Left ventricle myocardium inferior (tissue), 1 donor: ENCODE measurements around the gene ATG16L1. TPM values are rescaled to one million over a fixed set of nuclear protein-coding genes. Genes with fewer than 3 reads are reported as not detected.

Source experiments
- DNase-seq: peaks from one replicate; pipeline ENCODE4 v3.0.0-alpha.2; 2020
- H3K27ac ChIP-seq: fragments of 200-600 bp; replicated peaks from 2 replicates; pipeline ENCODE4 v1.8.0; 2021
- H3K27me3 ChIP-seq: fragments of 200-600 bp; 2 replicates; pipeline ENCODE4 v1.8.0; 2021; ENCODE audit warnings: low read depth
- H3K36me3 ChIP-seq: fragments of 200-600 bp; 2 replicates; pipeline ENCODE4 v1.8.0; 2021
- H3K4me1 ChIP-seq: fragments of 200-600 bp; 2 replicates; pipeline ENCODE4 v1.8.0; 2021
- H3K4me3 ChIP-seq: fragments of 200-600 bp; 2 replicates; pipeline ENCODE4 v1.8.0; 2021; ENCODE audit warnings: mild to moderate bottlenecking, moderate library complexity
- H3K9me3 ChIP-seq: fragments of 200-600 bp; replicated peaks from 2 replicates; pipeline ENCODE4 v1.8.0; 2021
- CTCF ChIP-seq: fragments of 200-600 bp; IDR thresholded peaks from 2 replicates; pipeline ENCODE4 v1.8.0; 2021; ENCODE audit warnings: antibody characterized with exemption, mild to moderate bottlenecking, borderline replicate concordance
- intact Hi-C: fragments of 100-400 bp; cut with micrococcal nuclease; formaldehyde crosslinking; loops from one replicate; pipeline ENCODE4 v1.11.0; 2022
- total RNA-seq: library from RNA; stranded (reverse); fragmentation: NEBNext Ultra II Directional; extraction: Animal tissue kit (Norgen Biotek cat#: 25700); gene quantifications from one replicate; pipeline ENCODE4 v1.2.1, GENCODE V29; 2021
- donor health status: DM: no; HTN: yes; CAD: no; lungs with severe emphysema.

Gene ATG16L1
- total RNA-seq, 1 donor from 2014 or later: 18.6 TPM

GRCh38 chr2:233213011-233213410 lies 38.5 kb upstream of the ATG16L1 start:
- Histone ChIP-seq H3K27me3 (no peaks in the 10 kb centered on the region), H3K4me1 (peaks cover 34% of the 10 kb centered on the region), H3K27ac (no peak overlapping the region), H3K4me3 (no peak overlapping the region), H3K36me3 (no peaks in the 10 kb centered on the region), H3K9me3 (no peaks in the 10 kb centered on the region)
- TF ChIP-seq CTCF: no peak
- DNase-seq: no peak
- intact Hi-C loops: no loop called here

GRCh38 chr2:233213975-233214374 lies 37.5 kb upstream of the ATG16L1 start:
- Histone ChIP-seq H3K4me3 (no peak overlapping the region), H3K9me3 (no peaks in the 10 kb centered on the region), H3K4me1 (peaks cover 28% of the 10 kb centered on the region), H3K27me3 (no peaks in the 10 kb centered on the region), H3K27ac (no peak overlapping the region), H3K36me3 (no peaks in the 10 kb centered on the region)
- DNase-seq: no peak
- intact Hi-C loops: no loop called here
- TF ChIP-seq CTCF: no peak

- no peak for TF ChIP-seq CTCF
- Histone ChIP-seq H3K36me3 (no peaks in the 10 kb centered on the region), H3K27me3 (no peaks in the 10 kb centered on the region), H3K4me3 (no peak overlapping the region), H3K27ac (no peak overlapping the region), H3K9me3 (no peaks in the 10 kb centered on the region), H3K4me1 (no peaks in the 10 kb centered on the region)
- intact Hi-C loops: no loop called here
- no peak for DNase-seq
Observed at GRCh38 chr2:233217892-233218377, 33.5 kb upstream of the ATG16L1 start.

GRCh38 chr2:233218836-233219235 lies 32.6 kb upstream of the ATG16L1 start:
- no peak for DNase-seq
- TF ChIP-seq CTCF: no peak
- Histone ChIP-seq H3K4me1 (no peaks in the 10 kb centered on the region), H3K36me3 (no peaks in the 10 kb centered on the region), H3K9me3 (no peaks in the 10 kb centered on the region), H3K4me3 (no peak overlapping the region), H3K27me3 (no peaks in the 10 kb centered on the region), H3K27ac (no peak overlapping the region)
- intact Hi-C loops: no loop called here

- TF ChIP-seq CTCF: no peak
- H3K4me3 ChIP-seq: no peak overlapping the region
- no peaks in the 10 kb centered on the region for H3K4me1 ChIP-seq
- no peak for DNase-seq
- intact Hi-C loops: no loop called here
- no peak overlapping the region for H3K27ac ChIP-seq
- no peaks in the 10 kb centered on the region for H3K27me3 ChIP-seq
- no peaks in the 10 kb centered on the region for H3K9me3 ChIP-seq
- no peaks in the 10 kb centered on the region for H3K36me3 ChIP-seq
Observed at GRCh38 chr2:233219848-233220247, 31.6 kb upstream of the ATG16L1 start.
